ENCODE data around the gene ZWILCH. TPM values are rescaled to one million over a fixed set of nuclear protein-coding genes. Genes with fewer than 3 reads are reported as not detected.

ZWILCH gene
- total and polyA plus RNA-seq, 2 experiments from 2014 or later, result 51.0 to 64.1 TPM

GRCh38 chr15:66558271-66558670 is 53.1 kb downstream of the ZWILCH start:
- Histone ChIP-seq H3K4me1 (ENCODE audit: insufficient read depth) (no peaks in the 10 kb centered on the region), H3K27ac (ENCODE audit: low read depth) (no peak overlapping the region), H3K4me2 (no peak overlapping the region), H3K36me3 (ENCODE audit: insufficient read depth) (no peaks in the 10 kb centered on the region; the same call in 1 of the 2 replicates), H3F3A (replicated peaks; ENCODE audit: low read depth) (no peaks in the 10 kb centered on the region), H2AFZ (no peak overlapping the region), H3K27me3 (ENCODE audit: insufficient read depth) (no peaks in the 10 kb centered on the region), H3K9me2 (ENCODE audit: insufficient read depth) (no peaks in the 10 kb centered on the region), H3K79me2 (replicated peaks; ENCODE audit: insufficient read depth) (no peaks in the 10 kb centered on the region), H3K4me3 (no peak overlapping the region), H4K20me1 (replicated peaks; ENCODE audit: insufficient read depth) (no peaks in the 10 kb centered on the region)
- Mint-ChIP-seq H3K4me3 (no peak overlapping the region), H3K36me3 (ENCODE audit: low read depth) (peaks cover 18% of the 10 kb centered on the region), H3K27me3 (ENCODE audit: insufficient read depth, low read depth, poor library complexity) (no peaks in the 10 kb centered on the region), H3K4me1 (no peaks in the 10 kb centered on the region), H3K9me3 (peaks cover 4% of the 10 kb centered on the region; the same call in 1 of the 3 replicates), H3K27ac (no peak overlapping the region)
- no peak for TF ChIP-seq ZNF331 (CRISPR knock-in tag; IDR thresholded peaks at IDR 0.05; ENCODE audit: low read depth)
- TF ChIP-seq POLR2AphosphoS5 (IDR thresholded peaks at IDR 0.05; ENCODE audit: low read depth), result no peak
- TF ChIP-seq NANOG (IDR thresholded peaks at IDR 0.05; ENCODE audit: borderline replicate concordance), result no peak
- TF ChIP-seq JUNB (IDR thresholded peaks at IDR 0.05; ENCODE audit: unreplicated experiment), result no peak
- TF ChIP-seq STAT1 (IDR thresholded peaks at IDR 0.05; ENCODE audit: unreplicated experiment), result no peak
- no peak for TF ChIP-seq ZNF114 (CRISPR knock-in tag; IDR thresholded peaks at IDR 0.05)
- TF ChIP-seq ZNF462 (CRISPR knock-in tag; IDR thresholded peaks at IDR 0.05), result no peak
- no peak for TF ChIP-seq EZH2 (IDR thresholded peaks at IDR 0.05; ENCODE audit: low read depth, unreplicated experiment)
- no peak for ATAC-seq
- no peak for DNase-seq (ENCODE audit: low spot score)

Data from GM23338 (cell line).